Fibroblast of lung (primary cell): ENCODE measurements around the gene CCDC27. TPM values are rescaled to one million over a fixed set of nuclear protein-coding genes. Genes with fewer than 3 reads are reported as not detected.

Source experiments
- DNase-seq, 2 donors: peaks; one replicate each; pipeline versions ENCODE4 v3.0.0 to v3.0.0-alpha.2; 2010; ENCODE audit warnings: low read depth in 2 of 2
- H2AFZ ChIP-seq: 2 replicates; pipeline ENCODE4 v1.5.1; 2012; ENCODE audit warnings: low read length, control low read depth, inconsistent platforms
- H3K27ac ChIP-seq: 2 replicates; pipeline ENCODE4 v1.5.1; 2011; ENCODE audit warnings: low read length, control low read depth; ENCODE audit not compliant: insufficient read depth
- H3K27me3 ChIP-seq: 2 replicates; pipeline ENCODE4 v1.5.1; 2011; ENCODE audit warnings: mild to moderate bottlenecking, low read length; ENCODE audit not compliant: control insufficient read depth, insufficient read depth
- H3K36me3 ChIP-seq: 2 replicates; pipeline ENCODE4 v1.5.1; 2011; ENCODE audit warnings: low read length; ENCODE audit not compliant: control insufficient read depth, insufficient read depth
- H3K4me1 ChIP-seq: 2 replicates; pipeline ENCODE4 v1.5.1; 2011; ENCODE audit warnings: low read length; ENCODE audit not compliant: control insufficient read depth, insufficient read depth; ENCODE audit errors: extremely low read depth
- H3K4me2 ChIP-seq: 2 replicates; pipeline ENCODE4 v1.5.1; 2011; ENCODE audit warnings: low read length, control low read depth; ENCODE audit not compliant: insufficient read depth; ENCODE audit errors: extremely low read depth
- H3K4me3 ChIP-seq, 4 experiments: fragments of 200-600 bp in 1 of 4; sonication (generic) in 1 of 4; replicated peaks in 1 of 4; 2 replicates each; pipeline ENCODE4 v1.5.1; 2011 to 2016; ENCODE audit warnings: low read length in 4 of 4, low read depth in 3 of 4, mild to moderate bottlenecking in 3 of 4, control low read depth in 2 of 4, inconsistent platforms in 1 of 4, mixed read lengths in 1 of 4; ENCODE audit not compliant: insufficient read depth in 1 of 4; ENCODE audit errors: control extremely low read depth in 1 of 4
- H3K79me2 ChIP-seq: 2 replicates; pipeline ENCODE4 v1.5.1; 2012; ENCODE audit warnings: mild to moderate bottlenecking, low read length, inconsistent platforms; ENCODE audit not compliant: control insufficient read depth, insufficient read depth
- H3K9ac ChIP-seq: 2 replicates; pipeline ENCODE4 v1.5.1; 2011; ENCODE audit warnings: mild to moderate bottlenecking, low read length, control low read depth; ENCODE audit not compliant: insufficient read depth
- H3K9me3 ChIP-seq: 2 replicates; pipeline ENCODE4 v1.5.1; 2012; ENCODE audit warnings: low read depth, low read length; ENCODE audit not compliant: control insufficient read depth, insufficient read depth
- H4K20me1 ChIP-seq: 2 replicates; pipeline ENCODE4 v1.5.1; 2011; ENCODE audit warnings: low read length; ENCODE audit not compliant: control insufficient read depth, insufficient read depth; ENCODE audit errors: extremely low read depth
- CTCF ChIP-seq, 2 donors: IDR thresholded peaks in 1 of 2; conservative IDR thresholded peaks in 1 of 2; 1 replicate in 1 of 2; 2 replicates in 1 of 2; pipeline ENCODE4 v1.5.1; 2011 to 2012; ENCODE audit warnings: low read length in 2 of 2, control low read depth in 1 of 2, inconsistent platforms in 1 of 2, low read depth in 1 of 2, mild to moderate bottlenecking in 1 of 2
- EZH2 ChIP-seq: IDR thresholded peaks from 2 replicates; pipeline ENCODE4 v1.5.1; 2012; ENCODE audit warnings: low read length, control low read depth, mild to moderate bottlenecking; ENCODE audit errors: missing control alignments
- polyA plus RNA-seq, 2 donors: library from polyadenylated mRNA; depleted of rRNA in 1 of 2; stranded (reverse) in 1 of 2; unstranded in 1 of 2; fragments of >200 nt; gene quantifications; 2 replicates each; pipeline ENCODE4 v1.2.1, GENCODE V29; 2011 to 2012; ENCODE audit warnings: missing spikeins in 1 of 2
- total RNA-seq: library from RNA; depleted of rRNA; stranded (reverse); fragments of >200 nt; gene quantifications from 2 replicates; pipeline ENCODE4 v1.2.1, GENCODE V29; 2014

The CCDC27 gene
- total and polyA plus RNA-seq, 2 donors (not counting 1 experiment from before 2014, with no cell fraction given), result not detected

- Histone ChIP-seq H3K27me3 (no peaks in the 10 kb centered on the region), H3K4me1 (peaks cover 5% of the 10 kb centered on the region), H3K27ac (no peak within 1 kb of the TSS), H3K4me2 (peak within 1 kb of the TSS; percentile 71), H4K20me1 (no peaks in the 10 kb centered on the region), H3K79me2 (no peaks in the 10 kb centered on the region), H3K36me3 (no peaks in the 10 kb centered on the region), H2AFZ (peak within 1 kb of the TSS; percentile 41), H3K4me3 (peak within 1 kb of the TSS; percentile 33 to 60 (median 42)), H3K9ac (peak within 1 kb of the TSS; percentile 8), H3K9me3 (no peaks in the 10 kb centered on the region)
- TF ChIP-seq EZH2 (no peak), CTCF (conservative IDR thresholded peaks at IDR 0.05 in 1 of 2, IDR thresholded peaks at IDR 0.05 in 1 of 2; ENCODE audit: low read depth in 1 of 2, low read length in 2 of 2) (no peak)
- DNase-seq, result no peak
These were observed 20.7 kb downstream of the CCDC27 start, which contains the start of gene SMIM1 for GRCh38 chr1:3772715-3773571. TSS of gene SMIM1 (plus strand) at chr1:3772749. CDS start at chr1:3775374, 2,625 bp downstream.

DNA sequence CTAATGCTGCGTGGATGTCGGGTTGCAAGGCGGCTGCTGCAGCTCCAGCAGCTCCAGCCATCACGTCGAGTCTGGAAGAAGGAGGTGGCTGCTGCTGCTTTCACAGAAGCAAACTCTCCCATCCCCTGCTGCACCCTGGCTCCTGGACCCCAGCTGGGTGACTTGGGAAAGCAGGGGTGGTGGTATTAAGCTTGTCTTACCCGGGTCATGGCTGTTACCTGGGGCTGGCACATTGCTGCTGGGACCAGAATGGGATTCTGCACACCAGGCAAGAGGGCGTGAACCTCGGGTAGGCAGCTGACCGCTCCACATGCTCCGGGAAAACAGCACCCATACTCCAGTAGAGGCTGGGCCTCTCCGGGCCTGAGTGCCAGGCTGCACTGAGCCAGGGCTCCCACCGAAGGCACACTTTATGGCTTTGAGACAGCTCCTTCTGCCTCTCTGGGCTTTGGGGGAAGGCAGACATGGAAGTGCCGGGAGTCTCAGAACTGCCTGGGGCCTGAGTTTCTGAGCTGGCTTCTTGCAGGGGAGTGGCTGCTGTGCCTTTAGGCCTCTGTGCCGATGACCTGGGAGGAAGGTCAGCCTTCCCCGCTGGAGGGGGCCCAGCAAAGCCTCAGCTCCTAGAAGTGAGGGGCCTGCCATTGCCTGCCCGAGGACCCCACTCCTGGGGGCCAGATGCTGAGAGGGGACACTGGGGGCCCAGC, 21.5 kb downstream of the CCDC27 start:
- H3K27ac ChIP-seq, result no peak overlapping the region
- DNase-seq, result no peak
- no peaks in the 10 kb centered on the region for H3K9me3 ChIP-seq
- peaks cover 5% of the 10 kb centered on the region for H3K4me1 ChIP-seq
- H3K9ac ChIP-seq, result no peak overlapping the region
- no peaks in the 10 kb centered on the region for H3K36me3 ChIP-seq
- no peak overlapping the region for H2AFZ ChIP-seq
- TF ChIP-seq EZH2 (no peak), CTCF (conservative IDR thresholded peaks at IDR 0.05 in 1 of 2, IDR thresholded peaks at IDR 0.05 in 1 of 2; ENCODE audit: low read depth in 1 of 2, low read length in 2 of 2) (no peak)
- no peaks in the 10 kb centered on the region for H4K20me1 ChIP-seq
- no peaks in the 10 kb centered on the region for H3K27me3 ChIP-seq
- H3K79me2 ChIP-seq, result no peaks in the 10 kb centered on the region
- no peak overlapping the region for H3K4me3 ChIP-seq
- no peak overlapping the region for H3K4me2 ChIP-seq

GRCh38 chr1:3774276-3774945, 22.2 kb downstream of the CCDC27 start:
- Histone ChIP-seq H2AFZ (no peak overlapping the region), H3K27ac (no peak overlapping the region), H3K9ac (no peak overlapping the region), H3K4me2 (no peak overlapping the region), H3K36me3 (no peaks in the 10 kb centered on the region), H3K4me3 (no peak overlapping the region), H3K4me1 (peaks cover 5% of the 10 kb centered on the region), H3K79me2 (no peaks in the 10 kb centered on the region), H3K9me3 (no peaks in the 10 kb centered on the region), H4K20me1 (no peaks in the 10 kb centered on the region), H3K27me3 (no peaks in the 10 kb centered on the region)
- no peak for DNase-seq
- TF ChIP-seq EZH2 (no peak), CTCF (conservative IDR thresholded peaks at IDR 0.05 in 1 of 2, IDR thresholded peaks at IDR 0.05 in 1 of 2; ENCODE audit: low read depth in 1 of 2, low read length in 2 of 2) (no peak)
